Measurements from ENCODE around the gene PPRC1.

Gene PPRC1

GRCh38 chr10:102117391-102118159 is 15.3 kb upstream of the PPRC1 start:
- peak; percentile 96 for DNase-seq

- DNase-seq: peak; percentile 67
Observed at GRCh38 chr10:102118867-102119266, 14.0 kb upstream of the PPRC1 start.

- DNase-seq: peak; percentile 78
Observed at GRCh38 chr10:102119417-102120141, 13.3 kb upstream of the PPRC1 start.

GRCh38 chr10:102120142-102120990 is 12.5 kb upstream of the PPRC1 start, which contains the start of gene LDB1:
Gene LDB1, minus strand, starts transcription at chr10:102120368. Its CDS starts 258 bp downstream, at chr10:102120110.
- DNase-seq: peak; percentile 96

GRCh38 chr10:102120991-102121738 is 11.7 kb upstream of the PPRC1 start:
- peak; percentile 92 for DNase-seq

GRCh38 chr10:102121739-102122372 is 11.0 kb upstream of the PPRC1 start:
- peak; percentile 69 for DNase-seq

GRCh38 chr10:102122450-102122849 is 10.4 kb upstream of the PPRC1 start:
- DNase-seq: no peak

- DNase-seq: no peak
Observed at GRCh38 chr10:102123223-102123622, 9.6 kb upstream of the PPRC1 start.

- no peak for DNase-seq
Observed at GRCh38 chr10:102131286-102132170, 1.3 kb upstream of the PPRC1 start.

- no peak for DNase-seq
Observed at GRCh38 chr10:102132193-102132562, 662 bp upstream of the PPRC1 start.

GRCh38 chr10:102133373-102134195 is 744 bp downstream of the PPRC1 start:
- peak; percentile 84 for DNase-seq

GRCh38 chr10:102134416-102134815 is 1.6 kb downstream of the PPRC1 start:
- no peak for DNase-seq

- DNase-seq: no peak
Observed at GRCh38 chr10:102135956-102136526, 3.2 kb downstream of the PPRC1 start.

GRCh38 chr10:102139281-102140110 is 6.7 kb downstream of the PPRC1 start:
- DNase-seq: no peak

GRCh38 chr10:102140218-102140617 is 7.4 kb downstream of the PPRC1 start:
- no peak for DNase-seq

- no peak for DNase-seq
Observed at GRCh38 chr10:102140913-102141540, 8.2 kb downstream of the PPRC1 start.

- no peak for DNase-seq
Observed at GRCh38 chr10:102141583-102142107, 8.8 kb downstream of the PPRC1 start.

- DNase-seq: no peak
Observed at GRCh38 chr10:102146971-102147428, 14.2 kb downstream of the PPRC1 start.
